ENCODE data around the gene FUBP3.
"Not testable (repeated sequence)": the region's sequence is repeated elsewhere in the genome, so short reads cannot be mapped to it uniquely, and the experiment has no call there.

Gene FUBP3

DNA sequence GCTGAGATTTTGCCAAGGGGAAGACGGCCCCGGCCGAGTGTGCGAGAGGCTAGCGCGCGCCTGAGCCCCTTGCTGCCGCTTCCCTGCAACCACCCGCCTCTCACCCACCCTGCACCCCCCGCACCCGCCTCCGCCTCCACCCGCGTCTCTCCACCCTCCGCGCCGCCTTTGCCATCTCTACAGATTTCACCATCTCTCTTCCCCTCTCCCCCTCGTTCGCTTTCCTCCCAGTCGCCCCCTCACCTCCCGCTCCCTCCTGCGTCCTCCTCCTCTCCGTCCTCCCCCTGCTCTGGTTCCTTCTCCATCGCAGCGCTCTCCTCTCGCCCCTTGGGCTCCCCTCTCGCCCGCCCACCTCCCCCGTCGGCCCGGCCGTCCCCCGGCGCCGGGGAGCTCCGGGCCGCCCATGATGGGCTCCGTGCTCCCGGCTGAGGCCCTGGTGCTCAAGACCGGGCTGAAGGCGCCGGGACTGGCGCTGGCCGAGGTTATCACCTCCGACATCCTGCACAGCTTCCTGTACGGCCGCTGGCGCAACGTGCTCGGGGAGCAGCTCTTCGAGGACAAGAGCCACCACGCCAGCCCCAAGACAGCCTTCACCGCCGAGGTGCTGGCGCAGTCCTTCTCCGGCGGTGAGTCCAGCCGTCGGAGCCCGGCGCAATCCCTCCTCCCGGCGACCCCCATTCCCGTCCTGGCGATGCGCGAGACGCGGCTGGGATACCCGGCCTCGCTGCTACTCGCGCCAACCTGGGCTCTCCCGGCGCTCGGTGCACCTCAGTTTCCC is 85.1 kb downstream of the FUBP3 start, which contains the start of gene PRDM12:
TSS of gene PRDM12 (plus strand) at position 344 of the 778 bp plus-strand sequence. CDS start at position 404, 60 bp downstream.
- no peak for DNase-seq

DNA sequence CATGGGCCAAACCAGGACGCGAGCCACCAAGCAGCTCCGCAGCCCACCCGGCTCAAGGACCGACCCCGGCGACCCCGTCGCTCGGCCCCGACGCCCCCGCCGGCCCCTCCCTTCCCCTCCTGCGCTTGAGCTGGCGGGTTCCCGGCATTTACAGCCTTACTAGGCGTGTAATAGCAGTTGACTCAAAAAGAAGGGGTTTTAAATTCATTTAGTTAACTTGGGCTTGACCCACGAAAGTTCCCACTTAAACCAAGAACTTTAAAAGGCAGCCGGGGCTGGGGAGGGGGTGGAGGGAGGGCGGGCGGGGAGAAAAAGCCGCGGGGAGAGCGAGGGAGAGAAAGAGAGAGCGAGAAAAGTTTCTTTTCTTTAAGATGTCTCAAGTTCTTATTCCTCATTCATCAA is 85.7 kb downstream of the FUBP3 start:
- DNase-seq, result no peak

DNA sequence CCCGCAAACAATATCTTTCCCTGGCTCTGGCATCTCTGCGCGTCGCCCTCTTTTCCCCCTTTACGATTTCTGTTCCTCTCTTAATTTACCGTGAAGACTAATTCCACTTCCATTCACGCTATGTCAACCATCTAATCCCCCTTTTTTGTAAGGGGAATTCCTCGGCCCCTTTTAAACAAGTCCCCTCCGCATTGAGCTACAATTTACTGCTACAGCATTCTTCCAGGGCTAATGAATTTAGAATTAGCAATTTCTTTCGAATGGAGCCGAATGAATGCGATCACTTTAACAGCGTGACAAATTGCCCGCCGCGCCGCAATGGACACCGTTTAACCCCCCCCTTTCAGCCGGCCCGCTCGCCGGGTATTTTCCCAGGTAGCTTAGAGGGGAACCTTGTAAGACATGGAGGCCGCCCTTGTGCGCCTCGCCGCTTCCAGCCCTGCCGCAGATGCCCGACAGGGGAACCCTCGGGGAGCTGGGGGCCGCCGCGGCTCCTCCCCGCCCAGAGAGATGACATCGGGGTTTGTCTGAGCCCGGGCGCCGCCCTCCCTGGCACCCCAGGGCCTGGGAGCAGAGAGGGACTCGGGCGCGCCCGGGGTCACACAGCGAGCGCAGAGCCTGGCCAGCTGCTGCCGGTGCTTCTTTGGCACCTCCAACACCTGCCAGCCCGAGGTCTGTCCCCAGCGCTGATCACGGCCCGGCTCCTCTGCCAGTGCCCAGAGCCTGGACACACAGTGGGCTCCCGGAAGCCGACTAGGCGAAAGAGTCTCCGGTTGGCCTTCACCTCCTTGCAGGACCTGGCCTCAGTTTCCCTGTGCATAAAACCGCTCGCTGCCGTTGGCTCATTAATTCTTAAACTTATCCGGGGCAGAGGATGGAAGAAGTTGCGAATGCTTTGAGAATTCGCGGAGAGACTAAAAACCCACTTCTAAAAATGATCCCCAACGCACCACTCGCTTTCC is 86.3 kb downstream of the FUBP3 start:
- no peak for DNase-seq

DNA sequence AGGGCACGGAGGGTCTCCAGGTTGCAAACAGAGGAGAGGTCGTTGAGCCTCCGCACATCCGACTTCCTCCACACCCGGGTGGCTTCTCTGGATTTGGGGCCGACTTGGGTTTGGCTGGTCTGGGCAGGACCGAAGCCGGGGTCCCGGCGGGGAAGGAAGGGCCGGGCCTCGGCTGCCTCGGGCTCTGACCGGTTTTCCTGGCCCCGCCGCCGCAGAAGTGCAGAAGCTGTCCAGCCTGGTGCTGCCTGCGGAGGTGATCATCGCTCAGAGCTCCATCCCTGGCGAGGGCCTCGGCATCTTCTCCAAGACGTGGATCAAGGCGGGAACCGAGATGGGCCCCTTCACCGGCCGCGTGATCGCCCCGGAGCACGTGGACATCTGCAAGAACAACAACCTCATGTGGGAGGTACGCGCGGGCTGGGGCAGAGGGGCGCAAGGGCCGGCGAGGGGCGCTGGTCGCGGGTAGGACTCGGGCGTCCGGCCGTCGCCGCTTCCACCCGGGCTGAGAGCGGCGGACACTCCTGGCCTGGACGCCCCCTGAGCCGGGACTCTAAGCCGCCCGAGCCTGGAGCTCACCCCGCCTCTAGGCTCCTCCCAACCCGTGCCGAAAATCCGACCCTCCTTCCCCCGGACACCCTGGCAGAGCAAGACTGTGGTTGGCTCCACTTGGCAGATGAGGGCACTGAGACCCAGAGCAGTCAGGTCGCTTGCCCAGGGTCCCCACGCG is 87.2 kb downstream of the FUBP3 start:
- DNase-seq, result no peak

DNA sequence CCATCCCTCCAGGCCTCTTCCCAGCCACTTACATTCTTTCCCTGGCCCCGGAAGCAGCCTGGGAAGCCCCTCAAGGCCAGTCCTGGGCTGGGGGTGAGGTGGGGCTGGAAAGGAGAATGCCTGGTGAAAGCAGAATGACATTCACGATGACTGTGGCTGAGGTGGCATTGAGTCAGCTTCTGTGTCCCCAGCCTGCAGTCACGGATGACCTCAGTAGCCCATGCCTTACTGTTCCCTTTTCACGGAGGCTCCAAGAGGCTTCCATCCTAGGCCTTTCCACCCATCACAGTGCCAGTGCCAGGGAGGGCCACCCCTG is 87.7 kb downstream of the FUBP3 start:
- DNase-seq, result no peak

DNA sequence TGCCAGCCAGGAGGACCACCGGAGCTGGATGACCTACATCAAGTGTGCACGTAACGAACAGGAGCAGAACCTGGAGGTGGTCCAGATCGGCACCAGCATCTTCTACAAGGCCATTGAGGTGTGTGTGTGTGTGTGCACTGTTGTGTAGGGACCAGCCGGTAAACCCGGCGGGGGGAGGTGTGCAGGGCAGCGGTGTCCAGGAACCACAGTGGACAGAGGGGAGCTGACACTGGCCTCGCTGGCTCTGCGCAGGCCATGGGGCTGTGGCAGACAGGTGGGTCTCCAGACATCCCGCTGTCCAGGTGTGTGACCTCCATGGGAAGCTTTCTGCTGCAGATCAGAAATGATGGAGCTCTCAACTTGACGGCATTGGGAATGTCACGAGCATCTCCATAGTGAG is 88.8 kb downstream of the FUBP3 start:
- DNase-seq, result no peak

DNA sequence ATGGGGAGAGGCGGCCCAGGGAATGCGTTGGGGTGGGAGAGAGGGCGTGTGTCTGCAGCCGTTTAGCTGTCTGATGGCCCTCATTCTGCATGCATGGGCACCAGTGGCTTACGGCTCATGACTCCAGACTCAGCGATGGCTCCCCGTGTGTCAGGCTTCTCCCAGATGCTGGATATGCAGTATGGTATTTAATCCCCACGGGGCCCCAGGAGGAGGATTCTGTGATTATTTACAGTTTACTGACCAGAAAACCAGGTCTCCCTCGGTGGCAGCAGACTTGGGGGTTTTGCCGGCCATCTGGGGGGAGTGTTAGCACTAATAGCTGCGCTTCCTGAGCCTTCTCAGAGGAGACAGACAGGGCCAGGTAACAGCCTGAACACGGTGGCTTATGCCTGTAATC is 89.3 kb downstream of the FUBP3 start:
- DNase-seq, result no peak

DNA sequence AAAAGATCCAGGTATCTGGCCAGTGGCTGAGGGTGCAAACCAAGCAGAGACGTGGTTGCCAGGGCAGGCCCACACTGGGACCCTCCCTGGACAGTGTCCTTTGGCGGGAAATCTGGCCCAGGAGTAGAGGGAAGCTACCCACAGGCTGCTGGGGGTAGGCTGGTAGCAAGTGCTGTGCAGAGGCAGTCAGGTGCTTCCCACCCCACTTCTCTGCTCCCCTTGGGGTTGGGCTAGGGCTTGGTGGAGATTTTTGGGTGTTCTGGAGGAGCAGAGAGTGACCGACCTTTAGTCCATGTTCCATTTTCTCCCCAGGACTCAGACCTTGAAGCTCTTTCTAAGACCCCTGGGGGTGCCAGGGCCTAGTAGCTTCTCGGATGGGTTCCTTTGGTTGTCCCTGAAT is 90.6 kb downstream of the FUBP3 start:
- DNase-seq, result no peak

DNA sequence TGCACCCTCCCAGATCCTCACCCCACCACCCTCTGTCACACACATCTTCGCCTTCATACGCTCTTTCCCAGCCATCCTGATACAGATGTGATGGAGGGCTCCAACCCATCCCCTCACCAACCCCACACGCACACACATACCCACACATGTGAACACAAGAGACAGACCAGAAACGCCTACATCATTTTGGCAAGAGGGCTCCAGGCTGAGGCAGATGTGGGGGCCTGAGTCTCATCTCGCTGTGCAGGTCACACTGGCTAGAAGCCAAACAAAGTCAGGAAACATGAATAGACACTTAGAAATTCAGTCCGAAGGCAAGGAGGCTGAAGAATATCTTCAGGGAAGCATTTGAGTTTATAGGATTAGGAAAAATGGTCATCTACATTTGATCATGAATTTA is 91.3 kb downstream of the FUBP3 start:
- no peak for DNase-seq

DNA sequence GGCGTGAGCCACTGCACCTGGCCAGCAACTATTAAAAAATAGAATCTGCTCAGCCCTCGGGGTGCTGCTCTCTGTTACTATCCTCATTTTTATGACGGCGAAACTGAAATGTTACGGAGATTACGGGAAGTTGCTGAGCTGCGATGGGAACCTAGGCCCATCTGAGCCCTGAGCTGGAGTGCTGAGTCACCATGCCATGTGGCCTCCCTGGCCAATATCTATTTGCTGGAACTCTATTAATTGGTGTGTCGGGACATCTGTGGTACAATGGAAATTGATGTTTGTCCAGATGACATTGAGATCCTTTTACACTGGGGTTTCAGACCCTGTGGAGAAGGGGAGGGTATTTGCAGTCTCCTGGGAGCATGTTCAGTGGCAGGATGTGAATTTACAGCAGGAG is 93.1 kb downstream of the FUBP3 start:
- no peak for DNase-seq

DNA sequence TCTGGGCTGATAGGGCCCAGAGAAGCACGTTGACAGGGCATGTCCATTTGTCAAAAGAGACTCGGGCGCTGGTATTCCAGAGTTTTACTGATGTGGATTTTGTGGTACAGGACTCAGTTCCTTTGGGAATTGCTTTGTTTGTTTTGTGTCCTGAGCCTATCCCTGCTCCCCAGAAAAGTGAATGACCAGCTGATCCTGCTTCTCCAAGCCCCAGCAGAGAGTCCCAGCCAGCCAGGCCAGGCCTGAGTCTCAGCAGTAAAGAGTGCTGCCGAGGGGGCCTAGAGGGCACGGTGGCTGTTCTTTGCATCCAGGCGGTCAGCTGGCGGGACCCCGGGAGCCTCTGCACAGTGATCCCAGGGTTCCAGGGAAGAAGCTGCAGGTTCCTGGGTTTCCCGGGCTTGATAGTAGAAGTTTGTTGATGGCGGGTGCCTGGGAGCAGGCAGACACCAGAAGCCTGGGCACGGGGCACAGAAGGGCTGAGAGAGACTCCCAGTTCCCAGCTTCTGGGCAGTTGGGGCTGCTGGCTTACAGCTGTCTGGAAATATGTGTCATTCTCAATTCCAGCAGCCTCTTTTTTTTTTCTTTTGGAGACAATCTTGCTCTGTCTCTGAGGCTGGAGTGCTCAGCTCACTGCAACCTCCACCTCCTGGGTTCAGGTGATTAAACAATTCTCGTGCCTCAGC is 93.7 kb downstream of the FUBP3 start:
- no peak for DNase-seq

DNA sequence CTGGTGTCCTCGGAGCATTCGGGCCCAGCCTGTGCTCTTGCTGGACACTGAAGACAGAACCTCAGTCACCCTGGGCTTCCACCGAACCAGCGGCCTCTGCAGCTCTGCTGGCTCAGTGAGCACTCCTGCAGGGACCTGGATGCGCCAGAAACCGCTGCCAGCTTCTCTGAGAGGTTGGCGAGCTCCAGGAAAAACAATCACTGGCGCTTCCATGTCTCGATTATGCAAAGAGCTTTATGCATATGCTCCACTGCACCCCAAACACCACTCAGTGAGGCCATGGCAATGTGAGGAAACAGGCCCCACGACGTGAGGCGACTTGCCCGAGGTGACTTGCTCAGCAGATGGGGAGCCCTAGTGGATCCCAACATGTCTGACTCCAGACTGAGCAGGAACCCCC is 96.0 kb downstream of the FUBP3 start:
- DNase-seq, result no peak

DNA sequence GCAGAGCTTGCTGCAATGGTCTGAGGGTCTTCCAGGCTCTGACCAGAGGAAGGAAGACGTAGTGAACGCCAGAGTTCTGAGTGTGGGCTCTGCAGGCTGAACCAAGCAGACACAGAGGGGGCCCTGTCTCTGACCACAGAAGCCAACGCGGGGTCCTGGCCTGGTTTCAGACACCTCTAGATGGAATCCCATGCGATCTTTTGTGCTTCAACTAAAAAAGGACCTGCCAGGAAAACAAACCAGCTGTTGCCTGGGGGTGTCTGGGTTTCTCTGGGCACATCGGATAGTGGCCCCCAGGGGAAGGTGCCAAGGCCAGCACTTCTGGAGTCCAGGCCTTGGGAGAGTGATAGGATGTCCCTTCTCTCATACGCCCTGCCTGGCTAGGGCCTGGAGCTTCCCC is 97.9 kb downstream of the FUBP3 start:
- no peak for DNase-seq

DNA sequence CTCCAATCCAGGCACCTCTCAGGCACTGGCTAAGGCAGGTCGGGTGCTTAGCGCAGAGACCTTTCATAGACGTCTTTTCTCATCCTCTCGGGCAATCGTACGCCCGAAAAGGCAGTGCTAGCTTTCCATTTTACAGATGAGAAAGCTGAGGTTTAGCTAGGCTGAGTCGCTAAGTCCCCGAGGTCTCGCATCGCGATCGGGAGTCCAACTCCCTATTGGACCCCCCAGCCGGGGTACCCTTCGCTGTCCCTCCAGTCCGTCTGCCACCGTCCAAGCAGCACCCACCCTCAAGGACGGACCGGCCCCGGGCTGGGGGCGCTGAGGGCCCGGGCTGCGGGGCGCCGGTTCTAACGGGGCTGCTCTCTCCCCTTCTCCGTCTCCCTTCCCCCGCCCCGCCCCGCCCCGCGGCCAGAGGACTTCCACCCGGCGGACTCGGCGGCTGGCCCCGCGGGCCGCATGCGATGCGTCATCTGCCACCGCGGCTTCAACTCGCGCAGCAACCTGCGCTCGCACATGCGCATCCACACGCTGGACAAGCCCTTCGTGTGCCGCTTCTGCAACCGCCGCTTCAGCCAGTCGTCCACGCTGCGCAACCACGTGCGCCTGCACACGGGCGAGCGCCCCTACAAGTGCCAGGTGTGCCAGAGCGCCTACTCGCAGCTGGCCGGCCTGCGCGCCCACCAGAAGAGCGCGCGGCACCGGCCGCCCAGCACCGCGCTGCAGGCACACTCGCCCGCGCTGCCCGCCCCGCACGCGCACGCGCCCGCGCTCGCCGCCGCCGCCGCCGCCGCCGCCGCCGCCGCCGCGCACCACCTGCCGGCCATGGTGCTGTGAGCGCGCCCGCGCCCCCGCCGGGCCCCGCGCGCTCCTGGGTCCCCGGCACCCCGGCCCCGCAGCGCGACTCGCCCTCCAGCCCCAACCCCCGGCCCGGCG is 101.7 kb downstream of the FUBP3 start:
- peak; percentile 84 for DNase-seq

DNA sequence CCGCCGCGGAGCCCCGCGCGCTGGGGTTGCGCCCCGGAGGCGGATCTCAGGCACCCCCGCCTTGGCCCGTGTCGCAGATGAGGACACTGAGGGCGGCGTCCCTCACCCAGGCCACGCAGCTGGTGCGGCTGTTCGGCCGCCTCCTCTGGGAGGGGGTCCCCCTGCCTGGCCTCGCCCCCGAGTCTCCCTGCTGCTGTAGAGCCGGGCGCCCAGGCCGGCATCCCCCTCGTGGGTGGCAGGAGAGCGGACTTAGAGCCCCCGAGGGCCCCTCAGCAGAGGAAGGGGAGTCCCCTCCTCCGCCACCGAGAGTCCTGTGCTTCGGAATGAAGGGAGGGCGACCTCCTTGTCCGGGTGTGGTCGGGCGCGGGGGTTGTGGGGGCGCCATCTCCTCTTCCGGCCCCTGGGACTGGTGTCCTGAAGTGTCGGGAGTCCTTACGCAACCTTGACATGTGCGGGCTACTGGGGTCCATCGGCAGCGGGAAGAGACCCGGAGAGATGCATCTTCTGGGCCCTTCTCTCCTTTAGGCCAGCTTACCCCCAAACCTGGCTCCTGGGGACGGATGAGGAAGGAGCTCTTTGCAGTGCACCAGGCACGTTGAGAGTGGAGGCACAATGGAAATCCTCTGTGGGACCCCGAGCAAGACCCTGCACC is 102.5 kb downstream of the FUBP3 start:
- DNase-seq, result peak; percentile 44

DNA sequence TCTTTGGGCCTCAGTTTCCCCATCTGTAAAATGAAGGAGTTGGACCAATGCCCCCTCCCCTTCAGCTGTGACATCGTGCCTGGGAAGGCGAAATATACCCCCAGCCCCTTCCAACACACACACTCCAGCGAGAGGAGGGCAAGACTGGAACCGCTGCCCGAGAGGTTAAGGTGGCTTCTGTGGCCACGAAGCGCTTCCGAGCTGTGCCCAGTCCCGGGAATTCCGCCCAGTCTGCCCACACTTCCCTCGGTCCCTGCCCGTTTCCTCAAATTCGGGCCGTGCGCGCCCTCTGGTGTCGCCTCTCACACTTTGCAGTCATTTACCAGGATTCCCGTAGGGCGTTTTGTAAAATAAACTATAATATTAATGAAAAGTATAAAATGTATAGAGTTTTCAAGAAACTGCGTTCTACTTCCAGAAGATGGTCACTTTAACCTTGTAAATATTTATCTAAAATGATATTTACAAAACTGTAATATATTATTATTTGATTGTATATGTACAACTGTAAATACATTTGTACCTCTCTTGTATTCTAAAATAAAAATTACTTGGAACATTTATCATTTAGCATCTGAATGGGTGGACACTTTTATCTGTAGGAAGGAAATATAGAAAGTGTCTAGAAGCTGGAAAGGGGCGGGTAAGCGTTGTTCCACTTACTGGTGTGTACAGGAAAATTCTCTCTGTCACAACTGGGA is 103.2 kb downstream of the FUBP3 start:
- DNase-seq, result peak; percentile 75

DNA sequence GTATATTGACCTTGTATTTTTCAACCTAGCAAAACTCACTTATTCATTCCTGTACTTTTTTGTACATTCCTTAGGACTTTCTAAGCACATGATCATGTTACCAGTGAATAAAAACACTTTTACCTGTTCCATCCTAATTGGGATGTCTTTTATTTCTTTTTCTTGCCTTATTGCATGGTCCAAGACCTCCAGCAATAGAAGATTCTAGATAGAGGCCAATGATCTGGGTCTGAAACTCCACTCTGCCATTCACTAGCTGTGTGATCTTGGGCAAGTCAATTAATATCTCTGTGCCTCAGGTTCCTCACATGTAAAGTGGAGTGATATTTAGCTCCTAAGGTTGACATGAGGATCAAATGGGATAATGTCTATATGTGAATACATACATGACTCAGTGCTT is 105.7 kb downstream of the FUBP3 start:
- no peak for DNase-seq

DNA sequence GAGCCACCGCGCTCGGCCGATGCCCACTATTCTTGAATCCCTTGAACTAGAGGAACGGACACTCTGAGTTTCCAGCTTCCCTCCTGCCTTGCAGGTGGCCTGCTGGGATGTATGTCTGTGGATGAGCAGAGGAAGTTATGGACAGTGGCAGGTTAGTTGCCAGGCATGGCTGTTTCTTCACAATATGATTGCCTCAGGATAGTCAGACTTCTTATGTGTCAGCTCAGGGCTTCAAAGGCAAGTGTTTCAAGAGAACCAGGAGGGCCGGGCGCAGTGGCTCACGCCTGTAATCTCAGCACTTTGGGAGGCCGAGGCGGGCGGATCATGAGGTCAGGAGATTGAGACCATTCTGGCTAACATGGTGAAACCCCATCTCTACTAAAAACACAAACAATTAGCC is 106.6 kb downstream of the FUBP3 start:
- DNase-seq, result not testable (repeated sequence)

DNA sequence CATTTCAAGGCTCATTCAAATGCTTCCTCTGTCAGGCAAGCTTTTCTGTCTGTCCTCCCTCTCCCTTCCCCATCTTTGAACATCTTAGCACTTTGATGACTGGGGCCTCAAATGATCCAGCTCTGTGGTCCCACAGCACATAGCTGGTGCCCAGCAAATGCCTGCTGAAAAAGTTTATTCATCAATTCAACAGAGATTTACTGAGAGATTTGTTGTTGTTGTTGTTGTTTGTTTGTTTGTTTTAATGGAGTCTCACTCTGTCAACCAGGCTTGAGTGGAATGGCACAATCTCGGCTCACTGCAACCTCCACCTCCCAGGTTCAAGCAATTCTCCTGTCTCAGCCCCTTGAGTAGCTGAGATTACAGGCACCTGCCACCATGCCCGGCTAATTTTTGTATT is 108.2 kb downstream of the FUBP3 start:
- no peak for DNase-seq

Measured in stimulated activated CD4-positive, alpha-beta T cell treated with anti-CD3 and anti-CD28 coated beads, Interleukin-15, amount 100 ng/mL, for 24 hours (primary cell).